Anterior cingulate cortex (tissue), 58 donors: ENCODE measurements around the gene PRM3.
"Not testable (repeated sequence)": the region's sequence is repeated elsewhere in the genome, so short reads cannot be mapped to it uniquely, and the experiment has no call there.

Experiments
- DNase-seq, 58 donors: peaks; one replicate each; lab custom pipeline; 2025; lab: John Stamatoyannopoulos, UW

Gene PRM3

DNA sequence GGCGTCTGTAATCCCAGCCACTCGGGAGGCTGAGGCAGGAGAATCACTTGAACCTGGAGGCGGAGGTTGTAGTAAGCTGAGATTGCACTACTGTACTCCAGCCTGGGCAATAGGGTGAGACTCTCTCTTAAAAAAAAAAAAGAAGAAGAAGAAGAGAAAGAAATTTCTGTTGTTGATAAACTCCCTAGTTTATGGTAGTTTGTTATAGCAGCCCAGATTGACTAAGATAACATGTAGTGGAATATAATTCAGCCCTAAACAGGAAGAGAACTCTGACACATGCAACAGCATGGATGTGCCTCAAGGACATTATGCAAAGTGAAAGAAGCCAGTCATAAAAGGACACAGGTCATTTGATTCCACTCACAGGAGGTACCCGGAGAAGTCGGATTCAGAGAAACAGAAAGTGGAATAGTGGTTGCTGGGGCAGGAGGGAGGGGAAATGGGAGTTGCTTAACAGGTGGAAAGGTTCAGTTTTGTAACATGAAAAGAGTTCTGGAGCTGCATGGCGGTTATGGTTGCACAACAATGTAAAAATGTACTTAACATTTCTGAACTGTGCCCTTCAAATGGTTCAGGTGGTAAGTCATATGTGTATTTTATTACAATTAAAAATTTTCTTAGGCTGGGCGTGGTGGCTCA, 33.7 kb upstream of the PRM3 start:
- no peak for DNase-seq

DNA sequence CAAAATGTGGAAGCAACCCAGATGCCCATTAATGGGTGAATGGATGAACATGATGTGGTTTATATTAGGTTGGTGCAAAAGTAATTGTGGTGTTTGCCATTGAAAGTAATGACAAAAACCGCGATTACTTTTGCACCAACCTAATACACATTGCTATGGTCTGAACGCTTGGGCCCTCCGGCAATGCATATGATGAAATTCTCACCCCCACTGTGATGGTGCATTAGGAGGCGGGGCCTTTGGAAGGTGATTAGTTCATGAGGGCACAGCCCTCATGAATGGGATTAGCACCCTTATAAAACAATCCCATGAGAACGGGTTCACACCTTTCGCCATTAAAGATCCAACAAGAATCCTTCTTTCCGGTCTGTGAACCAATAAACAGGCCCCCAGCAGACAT, 33.0 kb upstream of the PRM3 start:
- DNase-seq: no peak

GRCh38 chr16:11303405-11304138, 30.1 kb upstream of the PRM3 start:
- peak in 1 of 58 donors; percentile 3 for DNase-seq

DNA sequence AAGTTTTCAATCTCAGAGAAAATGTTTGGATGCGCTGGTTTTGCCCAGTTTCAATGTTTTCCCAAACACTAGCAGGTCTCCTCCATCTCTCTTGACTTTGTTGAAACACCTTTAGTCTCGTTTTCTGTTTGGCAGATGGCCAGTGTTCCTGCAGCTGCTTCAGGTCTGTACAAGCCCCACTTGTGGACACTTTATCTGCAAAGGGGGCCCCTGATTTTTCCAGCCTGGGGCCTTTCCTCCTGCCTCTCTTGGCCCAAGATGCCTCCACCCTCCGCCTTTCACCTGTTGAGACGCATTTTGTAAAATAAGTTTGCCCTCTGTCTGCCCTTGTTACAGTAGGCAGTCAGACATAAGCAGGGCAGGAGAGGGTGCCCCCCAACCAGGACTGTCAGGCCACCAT, 29.5 kb upstream of the PRM3 start:
- no peak for DNase-seq

DNA sequence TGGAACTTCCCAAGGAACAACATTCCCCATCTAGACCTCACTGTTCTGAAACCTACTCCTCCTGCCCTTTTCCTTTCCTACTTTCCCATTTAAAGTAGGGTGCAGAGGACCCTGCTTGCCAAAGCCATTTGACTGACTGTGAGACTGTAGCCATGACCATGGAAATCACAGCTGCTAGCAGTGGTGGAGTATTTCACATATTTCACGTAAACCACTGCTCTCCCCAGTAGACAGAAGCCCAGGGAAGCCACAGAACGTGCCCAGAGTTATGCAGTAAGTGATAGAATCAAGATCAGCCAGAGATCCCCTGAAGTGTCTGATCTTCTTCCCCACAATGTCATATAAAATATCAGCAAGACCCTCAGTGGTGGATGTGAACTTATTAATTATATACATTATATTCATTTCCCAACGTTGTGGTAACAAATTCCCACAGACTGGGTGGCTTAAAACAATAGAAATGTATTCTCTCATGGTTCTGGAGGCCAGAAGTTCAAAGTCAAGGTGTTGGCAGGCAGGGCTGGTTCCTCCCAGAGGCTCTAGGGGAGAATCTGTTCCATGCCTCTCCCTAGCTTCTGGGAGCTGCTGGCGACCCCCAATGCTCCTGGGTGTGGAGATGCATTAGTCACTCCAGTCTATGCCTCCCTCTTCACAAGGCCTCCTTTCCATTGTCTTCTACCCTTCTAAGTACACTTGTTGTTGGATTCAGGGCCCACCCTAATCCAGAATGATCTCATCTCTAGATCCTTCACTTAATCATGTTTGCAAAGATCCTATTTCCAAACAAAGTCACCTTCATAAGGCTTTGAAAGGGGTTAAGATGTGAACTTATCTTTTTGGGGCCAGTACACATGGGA, 28.4 kb upstream of the PRM3 start:
- DNase-seq: no peak

- DNase-seq: no peak
Measured at GRCh38 chr16:11300560-11300892, 27.1 kb upstream of the PRM3 start.

DNA sequence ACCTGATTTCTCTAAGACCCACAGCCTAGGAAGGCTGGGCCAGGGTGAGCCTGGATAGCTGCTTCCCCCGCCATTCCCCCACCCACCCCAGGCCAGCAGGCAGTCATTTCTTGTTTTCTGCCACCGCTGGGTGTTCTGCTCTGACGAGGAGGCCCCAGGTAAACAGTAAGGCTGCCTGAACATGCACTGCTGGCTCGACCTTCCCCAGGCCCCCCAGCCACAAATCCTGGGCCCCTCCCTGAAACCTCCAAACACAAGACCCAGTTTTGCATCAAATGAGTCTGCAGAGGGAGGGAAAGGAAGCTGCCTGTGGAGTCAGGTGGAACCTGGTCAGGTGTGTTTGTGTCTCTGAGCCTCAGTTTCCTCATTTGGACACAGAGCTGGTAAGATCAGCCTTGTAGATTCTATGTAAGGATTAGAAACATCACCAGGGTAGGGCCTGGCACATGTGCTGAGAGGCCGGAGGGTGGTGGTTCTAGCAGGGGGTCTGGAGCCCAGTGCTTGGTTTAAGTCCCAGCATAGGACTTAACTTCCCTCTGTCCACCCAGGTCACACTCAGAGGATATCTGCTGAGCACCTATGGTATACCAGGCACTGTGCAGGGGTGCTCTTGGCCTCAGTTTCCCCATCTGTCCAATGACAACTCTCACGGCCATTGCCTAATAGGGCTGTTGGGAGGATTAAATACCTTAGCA, 26.6 kb upstream of the PRM3 start:
- DNase-seq: no peak

GRCh38 chr16:11298950-11299547, 25.6 kb upstream of the PRM3 start:
- not testable (repeated sequence) for DNase-seq

- no peak for DNase-seq
Measured at GRCh38 chr16:11298143-11298900, 24.9 kb upstream of the PRM3 start.

GRCh38 chr16:11297492-11298142, 24.2 kb upstream of the PRM3 start:
- peak; percentile 5 to 90 (median 67) for DNase-seq

DNA sequence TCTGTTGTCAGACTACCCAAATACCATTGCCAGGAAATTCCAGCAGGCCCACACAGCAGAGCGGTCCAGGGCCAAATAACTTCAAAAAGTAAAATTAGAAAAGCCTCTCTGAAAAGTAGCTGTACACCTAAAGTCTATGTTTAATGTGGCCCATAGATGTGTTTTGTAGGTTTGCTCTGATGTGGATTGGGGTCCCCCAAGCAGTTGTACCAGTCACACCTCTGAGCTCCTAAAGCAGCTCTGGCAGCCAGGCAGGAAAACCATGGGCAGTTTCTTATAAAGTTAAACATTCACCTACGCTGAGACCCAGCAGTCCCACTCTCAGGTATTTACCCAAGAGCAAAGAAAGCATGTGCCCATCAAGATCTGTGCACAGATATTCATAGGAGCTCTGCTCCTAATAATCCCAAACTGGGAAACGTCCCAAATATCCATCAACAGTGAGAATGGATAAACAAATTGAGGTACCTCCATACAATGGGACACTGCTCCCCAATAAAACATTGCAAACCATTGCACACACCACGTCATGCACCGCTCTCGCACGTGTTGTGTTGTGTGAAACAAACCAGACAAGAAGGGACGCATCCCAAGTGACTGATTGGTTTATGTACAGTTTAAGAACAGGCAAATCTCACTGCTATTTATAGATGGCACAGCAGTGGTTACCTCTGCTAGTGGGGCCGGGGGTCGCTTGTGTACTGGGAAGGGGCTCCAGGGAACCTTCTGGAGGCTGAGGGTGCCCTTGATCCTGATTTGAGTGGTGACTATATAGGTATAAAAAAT, 23.5 kb upstream of the PRM3 start:
- no peak for DNase-seq

DNA sequence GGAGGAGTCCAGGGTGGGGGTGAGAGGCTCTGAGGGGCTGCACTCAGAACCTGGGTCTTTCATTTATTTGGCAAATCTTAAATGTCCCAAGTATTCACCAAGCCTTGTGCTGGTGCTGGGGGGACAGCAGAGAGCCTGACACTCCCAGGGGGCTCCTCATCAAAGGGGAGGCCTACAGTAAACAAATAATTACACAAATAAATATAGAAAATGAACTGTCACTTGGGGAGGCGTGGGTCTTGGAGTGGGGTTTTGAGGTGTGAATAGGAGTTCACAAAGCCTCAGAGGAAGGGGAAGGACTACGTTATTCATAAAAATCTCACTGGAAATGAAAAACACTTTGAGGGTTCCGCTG, 22.9 kb upstream of the PRM3 start:
- no peak for DNase-seq

GRCh38 chr16:11295672-11296071, 22.2 kb upstream of the PRM3 start:
- DNase-seq: no peak

DNA sequence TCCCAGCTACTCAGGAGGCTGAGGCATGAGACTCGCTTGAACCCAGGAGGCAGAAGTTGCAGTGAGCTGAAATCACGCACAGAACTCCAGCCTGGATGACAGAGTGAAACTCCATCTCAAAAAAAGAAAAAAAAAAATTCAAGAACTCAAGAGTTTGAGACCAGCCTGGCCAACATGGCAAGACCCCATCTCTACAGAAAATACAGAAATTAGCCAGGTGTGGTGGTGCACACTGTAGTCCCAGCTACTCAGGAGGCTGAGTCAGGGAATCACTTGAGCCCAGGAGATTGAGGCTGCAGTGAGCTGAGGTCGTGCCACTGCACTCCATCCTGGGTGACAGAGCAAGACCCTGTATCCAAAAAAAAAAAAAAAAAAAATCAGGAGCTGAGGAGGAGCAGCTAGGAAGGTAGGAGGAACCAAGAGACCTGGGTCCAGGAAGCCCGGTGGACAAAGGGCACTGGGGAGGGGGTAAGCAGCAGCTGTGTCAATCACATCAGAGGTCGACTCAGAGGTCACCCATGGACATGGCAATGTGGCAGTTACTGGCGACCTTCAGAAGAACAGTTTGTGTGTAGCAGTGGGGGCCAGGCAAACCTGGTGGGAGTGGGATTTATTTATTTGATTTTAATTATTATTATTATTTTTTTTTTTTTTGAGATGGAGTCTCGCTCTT, 18.8 kb upstream of the PRM3 start:
- no peak for DNase-seq

DNA sequence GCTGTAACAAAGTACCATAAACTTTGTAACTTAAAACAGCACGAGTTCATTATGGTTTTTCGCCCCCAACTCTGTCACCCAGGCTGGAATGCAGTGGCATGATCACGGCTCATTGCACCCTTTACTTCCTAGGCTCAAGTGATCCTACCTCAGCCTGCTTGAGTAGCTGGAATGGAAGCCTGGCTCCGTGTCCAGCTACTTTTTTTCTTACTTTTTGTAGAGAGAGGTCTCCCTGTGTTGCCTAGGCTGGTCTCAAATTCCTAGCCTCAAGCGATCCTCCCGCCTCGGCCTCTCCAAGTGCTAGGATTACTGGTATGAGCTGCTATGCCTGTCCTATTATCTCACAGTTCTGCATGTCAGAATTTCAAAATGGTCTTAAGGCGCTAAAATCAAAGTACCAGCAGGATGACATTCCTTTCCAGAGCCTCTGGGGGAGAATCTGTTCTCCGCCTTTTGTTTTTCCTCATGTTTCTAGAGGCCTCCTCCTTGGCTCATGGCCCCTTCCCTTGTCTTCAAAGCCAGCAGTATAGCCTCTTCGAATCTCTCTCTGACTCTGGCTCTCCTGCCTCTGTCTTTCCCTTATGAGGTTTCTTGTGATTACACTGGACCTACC, 17.8 kb upstream of the PRM3 start:
- DNase-seq: no peak

- DNase-seq: no peak
Measured at GRCh38 chr16:11290102-11290893, 16.9 kb upstream of the PRM3 start.

DNA sequence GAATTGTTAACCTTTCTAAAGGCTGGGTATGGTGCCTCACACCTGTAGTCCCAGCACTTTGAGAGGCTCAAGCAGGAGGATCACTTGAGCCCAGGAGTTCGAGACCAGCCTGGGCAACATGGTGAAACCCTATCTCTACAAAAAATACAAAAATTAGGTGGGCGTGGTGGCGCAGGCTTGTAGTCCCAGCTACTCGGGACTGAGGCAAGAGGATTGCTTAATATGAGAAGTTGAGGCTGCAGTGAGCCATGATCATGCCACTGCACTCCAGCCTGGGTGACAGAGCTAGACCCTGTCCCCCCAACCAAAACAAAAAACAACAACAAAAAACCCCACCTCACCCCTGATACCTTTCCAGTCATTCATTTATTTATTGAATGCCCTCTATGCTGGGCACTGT, 16.3 kb upstream of the PRM3 start:
- DNase-seq: not testable (repeated sequence)
